H1 (cell line): ENCODE results near the gene ASMTL.

ENCODE experiments used
- CTCF ChIP-seq, 3 experiments: IDR thresholded peaks; 1 replicate in 2 of 3; 2 replicates in 1 of 3; pipeline versions ENCODE4 v1.5.1 to v1.6.1; 2011; ENCODE audit warnings: low read length in 3 of 3, mild to moderate bottlenecking in 3 of 3, inconsistent platforms in 2 of 3, low read depth in 1 of 3, moderate library complexity in 1 of 3; ENCODE audit not compliant: insufficient read depth in 1 of 3; ENCODE audit errors: control extremely low read depth in 1 of 3
- SIN3A ChIP-seq, 2 experiments: IDR thresholded peaks in 1 of 2; conservative IDR thresholded peaks in 1 of 2; 2 replicates each; pipeline ENCODE4 v1.6.1; 2011 to 2012; ENCODE audit warnings: low read length in 2 of 2, improper control_type of control experiment in 1 of 2, low read depth in 1 of 2, mild to moderate bottlenecking in 1 of 2
- TAF7 ChIP-seq: optimal IDR thresholded peaks from 2 replicates; pipeline ENCODE3; 2011; ENCODE audit warnings: low read depth, mild to moderate bottlenecking, inconsistent platforms, low read length, moderate library complexity, borderline replicate concordance

- TF ChIP-seq CTCF (IDR thresholded peaks at IDR 0.05; ENCODE audit: control extremely low read depth in 1 of 3, insufficient read depth in 1 of 3, low read depth in 1 of 3, low read length in 3 of 3) (no peak), SIN3A (conservative IDR thresholded peaks at IDR 0.05 in 1 of 2, IDR thresholded peaks at IDR 0.05 in 1 of 2; ENCODE audit: low read depth in 1 of 2, low read length in 2 of 2) (no peak), TAF7 (no peak)
These were observed 30.6 kb downstream of the ASMTL start for GRCh38 chrX:1422135-1422465.
